AG08396 (cell line): ENCODE data around the gene ZNF761.
"Not testable (repeated sequence)": the region's sequence is repeated elsewhere in the genome, so short reads cannot be mapped to it uniquely, and the experiment has no call there.

Experiments
- DNase-seq: peaks from one replicate; pipeline ENCODE4 v3.0.0; 2012; ENCODE audit warnings: low spot score, mixed read lengths

The ZNF761 gene

GRCh38 chr19:53460131-53460721 lies 28.4 kb downstream of the ZNF761 start:
- not testable (repeated sequence) for DNase-seq

GRCh38 chr19:53461866-53462265 lies 30.1 kb downstream of the ZNF761 start:
- no peak for DNase-seq

GRCh38 chr19:53462861-53463260 lies 31.1 kb downstream of the ZNF761 start:
- no peak for DNase-seq

- peak; percentile 63 for DNase-seq
Observed at GRCh38 chr19:53463263-53463662, 31.5 kb downstream of the ZNF761 start.

GRCh38 chr19:53466726-53467484 lies 35.1 kb downstream of the ZNF761 start:
- peak; percentile 16 for DNase-seq

- peak; percentile 93 for DNase-seq
Observed at GRCh38 chr19:53467485-53468262, 35.9 kb downstream of the ZNF761 start, which contains the start of gene ZNF813. Gene ZNF813 (plus strand): TSS chr19:53467733. CDS start chr19:53483823, 16,090 bp downstream.

GRCh38 chr19:53468628-53469027 lies 36.8 kb downstream of the ZNF761 start:
- not testable (repeated sequence) for DNase-seq

GRCh38 chr19:53471916-53472315 lies 40.1 kb downstream of the ZNF761 start:
- DNase-seq = no peak

- DNase-seq = not testable (repeated sequence)
Observed at GRCh38 chr19:53474832-53475231, 43.0 kb downstream of the ZNF761 start.

- not testable (repeated sequence) for DNase-seq
Observed at GRCh38 chr19:53475470-53475869, 43.7 kb downstream of the ZNF761 start.

- DNase-seq = not testable (repeated sequence)
Observed at GRCh38 chr19:53483751-53484150, 52.0 kb downstream of the ZNF761 start.

- no peak for DNase-seq
Observed at GRCh38 chr19:53485046-53486004, 53.5 kb downstream of the ZNF761 start.

GRCh38 chr19:53492153-53492552 lies 60.4 kb downstream of the ZNF761 start:
- no peak for DNase-seq

GRCh38 chr19:53497311-53498023 lies 65.7 kb downstream of the ZNF761 start:
- DNase-seq = not testable (repeated sequence)

GRCh38 chr19:53498024-53498395 lies 66.2 kb downstream of the ZNF761 start:
- DNase-seq = not testable (repeated sequence)

GRCh38 chr19:53503151-53503550 lies 71.4 kb downstream of the ZNF761 start:
- not testable (repeated sequence) for DNase-seq

- not testable (repeated sequence) for DNase-seq
Observed at GRCh38 chr19:53503671-53504364, 72.0 kb downstream of the ZNF761 start.

- DNase-seq = not testable (repeated sequence)
Observed at GRCh38 chr19:53504365-53504703, 72.5 kb downstream of the ZNF761 start.

- DNase-seq = no peak
Observed at GRCh38 chr19:53504885-53505284, 73.1 kb downstream of the ZNF761 start.

- DNase-seq = no peak
Observed at GRCh38 chr19:53506728-53507127, 74.9 kb downstream of the ZNF761 start.
